Measurements from ENCODE around the gene TMEM145. TPM values are rescaled to one million over a fixed set of nuclear protein-coding genes. Genes with fewer than 3 reads are reported as not detected.

The TMEM145 gene
- total RNA-seq, 2 donors from 2014 or later = 0.85 TPM; not detected in 1

GRCh38 chr19:42355896-42356295, 42.8 kb downstream of the TMEM145 start:
- Histone ChIP-seq H3K36me3 (peaks cover 0 to 5% of the 10 kb centered on the region in 2 donors), H3K9me3 (no peaks in the 10 kb centered on the region), H3K4me3 (no peak overlapping the region), H3K4me1 (replicated peaks) (no peaks in the 10 kb centered on the region), H3K27ac (no peak overlapping the region), H3K27me3 (replicated peaks; ENCODE audit: insufficient read depth) (no peaks in the 10 kb centered on the region)
- DNase-seq (ENCODE audit: low spot score) = no peak
- TF ChIP-seq CTCF (IDR thresholded peaks at IDR 0.05) = no peak
- no peak for TF ChIP-seq POLR2A (IDR thresholded peaks at IDR 0.05)
- TF ChIP-seq POLR2AphosphoS5 (IDR thresholded peaks at IDR 0.05) = no peak
- intact Hi-C loops (cut with DNase I) = no loop called here
- WGBS = 81% methylated on average over 6 of the region's 12 CpGs

DNA sequence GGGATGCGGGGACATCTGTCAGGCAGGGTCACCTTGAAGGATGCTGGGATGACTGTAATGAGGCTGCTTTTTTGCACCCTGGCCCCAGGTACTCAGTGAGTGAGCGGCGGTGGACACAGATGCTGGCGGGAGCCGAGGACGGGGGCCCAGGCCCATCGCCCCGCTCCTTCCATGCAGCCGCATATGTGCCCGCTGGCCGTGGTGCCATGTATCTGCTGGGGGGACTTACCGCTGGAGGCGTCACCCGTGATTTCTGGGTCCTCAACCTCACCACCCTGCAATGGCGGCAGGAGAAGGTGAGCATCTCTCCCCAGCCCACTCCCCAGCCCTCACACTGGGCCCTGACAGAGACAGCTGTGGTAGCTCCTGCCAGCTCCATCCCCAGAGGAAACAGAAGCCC, 43.6 kb downstream of the TMEM145 start:
- H3K27ac ChIP-seq = no peak overlapping the region
- no peak overlapping the region for H3K4me3 ChIP-seq
- H3K36me3 ChIP-seq = peaks cover 0 to 5% of the 10 kb centered on the region in 2 donors
- intact Hi-C loops (cut with DNase I) = no loop called here
- 96% methylated on average over 15 of the region's 15 CpGs for WGBS
- no peaks in the 10 kb centered on the region for H3K27me3 ChIP-seq (replicated peaks; ENCODE audit: insufficient read depth)
- TF ChIP-seq POLR2A (IDR thresholded peaks at IDR 0.05) (no peak), POLR2AphosphoS5 (IDR thresholded peaks at IDR 0.05) (no peak), CTCF (IDR thresholded peaks at IDR 0.05) (no peak)
- H3K4me1 ChIP-seq (replicated peaks) = no peaks in the 10 kb centered on the region
- DNase-seq (ENCODE audit: low spot score) = no peak
- H3K9me3 ChIP-seq = no peaks in the 10 kb centered on the region

DNA sequence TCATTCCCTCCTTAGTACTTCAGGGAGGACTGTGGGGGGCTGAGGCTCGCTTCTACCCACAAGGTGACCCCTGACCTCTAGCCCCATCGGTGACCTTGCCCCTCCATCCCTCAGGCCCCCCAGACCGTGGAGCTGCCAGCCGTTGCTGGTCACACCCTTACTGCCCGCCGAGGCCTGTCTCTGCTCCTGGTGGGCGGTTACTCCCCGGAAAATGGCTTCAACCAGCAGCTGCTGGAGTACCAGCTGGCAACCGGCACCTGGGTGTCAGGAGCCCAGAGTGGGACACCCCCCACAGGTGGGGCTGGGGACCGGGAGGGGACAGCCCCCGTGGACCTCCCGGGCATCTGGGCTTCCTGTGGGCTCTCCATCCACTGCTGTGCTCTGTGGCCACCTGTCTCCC, 44.2 kb downstream of the TMEM145 start:
- Histone ChIP-seq H3K4me3 (no peak overlapping the region), H3K4me1 (replicated peaks) (no peaks in the 10 kb centered on the region), H3K27ac (no peak overlapping the region), H3K36me3 (peaks cover 0 to 5% of the 10 kb centered on the region in 2 donors), H3K9me3 (no peaks in the 10 kb centered on the region), H3K27me3 (replicated peaks; ENCODE audit: insufficient read depth) (no peaks in the 10 kb centered on the region)
- WGBS = 89% methylated on average over 12 of the region's 12 CpGs
- intact Hi-C loops (cut with DNase I) = no loop called here
- TF ChIP-seq CTCF (IDR thresholded peaks at IDR 0.05) = no peak
- no peak for DNase-seq (ENCODE audit: low spot score)

GRCh38 chr19:42360787-42361544, 47.9 kb downstream of the TMEM145 start:
- TF ChIP-seq POLR2A (IDR thresholded peaks at IDR 0.05) (no peak), CTCF (IDR thresholded peaks at IDR 0.05) (no peak)
- intact Hi-C loops (cut with DNase I) = no loop called here
- DNase-seq (ENCODE audit: low spot score) = no peak
- Histone ChIP-seq H3K9me3 (no peaks in the 10 kb centered on the region), H3K4me3 (no peak overlapping the region), H3K27ac (no peak overlapping the region), H3K4me1 (replicated peaks) (no peaks in the 10 kb centered on the region), H3K36me3 (peaks cover 0 to 5% of the 10 kb centered on the region in 2 donors), H3K27me3 (replicated peaks; ENCODE audit: insufficient read depth) (no peaks in the 10 kb centered on the region)
- 90% methylated on average over 12 of the region's 16 CpGs for WGBS

- Histone ChIP-seq H3K36me3 (peaks cover 0 to 2% of the 10 kb centered on the region in 2 donors), H3K27me3 (replicated peaks; ENCODE audit: insufficient read depth) (no peaks in the 10 kb centered on the region), H3K4me3 (no peak overlapping the region), H3K9me3 (no peaks in the 10 kb centered on the region), H3K27ac (no peak overlapping the region), H3K4me1 (replicated peaks) (no peaks in the 10 kb centered on the region)
- WGBS = 95% methylated on average over 7 of the region's 7 CpGs
- intact Hi-C loops (cut with DNase I) = no loop called here
- TF ChIP-seq POLR2AphosphoS5 (IDR thresholded peaks at IDR 0.05) (no peak), CTCF (IDR thresholded peaks at IDR 0.05) (no peak), POLR2A (IDR thresholded peaks at IDR 0.05) (no peak)
- no peak for DNase-seq (ENCODE audit: low spot score)
Measured at GRCh38 chr19:42361545-42361910, 48.4 kb downstream of the TMEM145 start.

Data from prostate gland (tissue), 2 donors.